H1 (cell line): Measurements from ENCODE around the gene CACNA2D4. TPM values are rescaled to one million over a fixed set of nuclear protein-coding genes. Genes with fewer than 3 reads are reported as not detected.

Experiments used
- BACH1 ChIP-seq: IDR thresholded peaks from 2 replicates; pipeline ENCODE4 v1.6.1; 2012; ENCODE audit warnings: low read length, improper control_type of control experiment
- BRCA1 ChIP-seq: IDR thresholded peaks from 2 replicates; pipeline ENCODE4 v1.6.1; 2012; ENCODE audit warnings: low read depth, low read length, improper control_type of control experiment
- CHD2 ChIP-seq: IDR thresholded peaks from 2 replicates; pipeline ENCODE4 v1.6.1; 2012; ENCODE audit warnings: low read length, improper control_type of control experiment
- CHD7 ChIP-seq: fragments of 300-600 bp; sonication (generic); IDR thresholded peaks from 2 replicates; pipeline ENCODE4 v1.7.1; 2012; ENCODE audit warnings: low read length, moderate library complexity, mild to moderate bottlenecking, inconsistent platforms; ENCODE audit not compliant: insufficient replicate concordance
- FOSL1 ChIP-seq: IDR thresholded peaks from 2 replicates; pipeline ENCODE4 v1.6.1; 2011; ENCODE audit warnings: mild to moderate bottlenecking, low read depth, low read length, moderate library complexity; ENCODE audit not compliant: insufficient read depth
- JUN ChIP-seq: IDR thresholded peaks from 2 replicates; pipeline ENCODE4 v1.6.1; 2011; ENCODE audit warnings: low read depth, mild to moderate bottlenecking, improper control_type of control experiment, low read length
- RFX5 ChIP-seq: IDR thresholded peaks from 2 replicates; pipeline ENCODE4 v1.6.1; 2011; ENCODE audit warnings: low read depth, low read length, improper control_type of control experiment, borderline replicate concordance
- YY1 ChIP-seq: IDR thresholded peaks from 2 replicates; pipeline ENCODE4 v1.6.1; 2011; ENCODE audit warnings: low read depth, mild to moderate bottlenecking, low read length
- polyA plus RNA-seq, 7 experiments: library from polyadenylated mRNA; depleted of rRNA in 3 of 7; stranded (reverse) in 5 of 7; unstranded in 2 of 7; fragments of >200 nt in 5 of 7; fragments of 200-250 nt in 2 of 7; gene quantifications; 1 replicate in 5 of 7; 2 replicates in 1 of 7; 4 replicates in 1 of 7; pipeline versions ENCODE4 v1.2.1 to v1.2.3, GENCODE V29; 2011 to 2013; ENCODE audit warnings: missing spikeins in 2 of 7, mixed read lengths in 2 of 7
- total RNA-seq: library from RNA; stranded (reverse); fragmentation: NEBNext Ultra II Directional; extraction: Animal tissue kit (Norgen Biotek cat#: 25700); gene quantifications from 2 replicates; pipeline ENCODE4 v1.2.1, GENCODE V29; 2021

Gene CACNA2D4
- total and polyA plus RNA-seq, 2 of the 8 experiments (the other 6 are each of a cell fraction or from before 2014, with no cell fraction given): 0.44 to 0.88 TPM

GRCh38 chr12:1920971-1921370 lies 2.5 kb upstream of the CACNA2D4 start (continued):
- TF ChIP-seq BACH1: no peak
- no peak for TF ChIP-seq FOSL1
- TF ChIP-seq JUN: no peak
- no peak for TF ChIP-seq BRCA1
- TF ChIP-seq YY1: no peak
- no peak for TF ChIP-seq CHD7
- TF ChIP-seq CHD2: no peak
- TF ChIP-seq RFX5: no peak
